Stomach (tissue), 9 donors: ENCODE data around the gene IQSEC1. TPM values are rescaled to one million over a fixed set of nuclear protein-coding genes. Genes with fewer than 3 reads are reported as not detected.

Experiments
- DNase-seq, 2 donors: peaks; one replicate each; pipeline versions ENCODE4 v3.0.0 to v3.0.0-alpha.2; 2013 to 2019
- H3K27ac ChIP-seq, 5 donors: fragments of 200-600 bp in 4 of 5; sonication (generic) in 4 of 5; one replicate each; pipeline ENCODE4 v1.5.1; 2013 to 2019; ENCODE audit warnings: mild to moderate bottlenecking in 1 of 5, moderate library complexity in 1 of 5
- H3K27me3 ChIP-seq, 3 donors: fragments of 200-600 bp; sonication (generic); one replicate each; pipeline ENCODE4 v1.5.1; 2017 to 2019; ENCODE audit warnings: mixed run types in 1 of 3
- H3K36me3 ChIP-seq, 4 donors: fragments of 200-600 bp; sonication (generic); 1 replicate in 3 of 4; 2 replicates in 1 of 4; pipeline ENCODE4 v1.5.1; 2016 to 2019
- H3K4me1 ChIP-seq, 4 donors: fragments of 200-600 bp; sonication (generic); one replicate each; pipeline ENCODE4 v1.5.1; 2016 to 2019
- H3K4me3 ChIP-seq, 4 donors: fragments of 200-600 bp; sonication (generic) in 3 of 4; one replicate each; pipeline ENCODE4 v1.5.1; 2016 to 2019; ENCODE audit warnings: mild to moderate bottlenecking in 1 of 4
- H3K9me3 ChIP-seq, 4 donors: fragments of 200-600 bp; sonication (generic); one replicate each; pipeline ENCODE4 v1.5.1; 2016 to 2019
- CTCF ChIP-seq, 7 experiments: fragments of 450-650 bp in 4 of 7; fragments of 200-600 bp in 3 of 7; sonication (generic) in 3 of 7; IDR thresholded peaks; one replicate each; pipeline ENCODE4 v1.5.1; 2016 to 2019; ENCODE audit warnings: antibody characterized with exemption in 7 of 7, control low read depth in 2 of 7, mild to moderate bottlenecking in 1 of 7
- EP300 ChIP-seq: sonication (generic); formaldehyde crosslinking; IDR thresholded peaks from one replicate; pipeline ENCODE4 v1.6.1; 2017; ENCODE audit warnings: antibody characterized with exemption
- POLR2A ChIP-seq, 4 donors: fragments of 450-650 bp; IDR thresholded peaks; one replicate each; pipeline ENCODE4 v1.6.1; 2016; ENCODE audit warnings: antibody characterized with exemption in 4 of 4, control low read depth in 2 of 4, mild to moderate bottlenecking in 1 of 4, moderate library complexity in 1 of 4
- POLR2AphosphoS5 ChIP-seq, 3 donors: sonication (generic); formaldehyde crosslinking; IDR thresholded peaks; one replicate each; pipeline ENCODE4 v1.6.1; 2016; ENCODE audit warnings: antibody characterized with exemption in 3 of 3
- WGBS, 5 donors: extraction: QIAGEN DNeasy Blood & Tissue Kit in 3 of 5; methylation state at CpG; one replicate each; pipeline versions ENCODE4 v1.1.5 to v1.1.7; 2013 to 2018; 5-methylcytosine and 5-hydroxymethylcytosine counted together
- intact Hi-C: fragments of 100-400 bp; cut with DNase I; formaldehyde crosslinking; loops from one replicate; pipeline ENCODE4 v1.15.1; 2023; ENCODE audit warnings: low total_unique reads
- polyA plus RNA-seq, 3 donors: library from polyadenylated mRNA; stranded (reverse); fragments of 200-250 nt; gene quantifications; one replicate each; pipeline ENCODE4 v1.2.3, GENCODE V29; 2013
- total RNA-seq, 5 donors: library from RNA; depleted of rRNA; stranded (reverse); fragments of >200 nt; gene quantifications; one replicate each; pipeline versions ENCODE4 v1.1.0 to v1.2.3, GENCODE V29; 2014 to 2016
- donor health status: healthy with polysubstance abuse.
- donor health status: Bipolar disorder and iron deficiency.
- donor health status: healthy.

IQSEC1 gene
- total and polyA plus RNA-seq, 8 donors: 6.7 to 46.9 (median 20.8) TPM

- Histone ChIP-seq H3K27me3 (no peaks in the 10 kb centered on the region), H3K4me3 (no peak overlapping the region), H3K36me3 (no peaks in the 10 kb centered on the region), H3K9me3 (no peaks in the 10 kb centered on the region), H3K27ac (no peak overlapping the region), H3K4me1 (peaks cover 0 to 8% (median 0%) of the 10 kb centered on the region in 4 donors)
- WGBS, 5 donors: 95 to 99% (median 95%) methylated on average over 6 of the region's 6 CpGs
- TF ChIP-seq CTCF (IDR thresholded peaks at IDR 0.05) (no peak), POLR2A (IDR thresholded peaks at IDR 0.05) (no peak), EP300 (no peak), POLR2AphosphoS5 (IDR thresholded peaks at IDR 0.05) (no peak)
- intact Hi-C loops: no loop called here
- no peak for DNase-seq
Observed at GRCh38 chr3:13049400-13049799, 23.8 kb downstream of the IQSEC1 start.

- TF ChIP-seq CTCF (IDR thresholded peaks at IDR 0.05) (no peak), POLR2AphosphoS5 (IDR thresholded peaks at IDR 0.05) (no peak), POLR2A (IDR thresholded peaks at IDR 0.05) (no peak), EP300 (no peak)
- 69 to 80% (median 75%) methylated on average over 8 to 11 of the region's 11 CpGs for WGBS, 5 donors
- Histone ChIP-seq H3K27me3 (peaks cover 0 to 13% (median 1%) of the 10 kb centered on the region in 3 donors), H3K9me3 (no peaks in the 10 kb centered on the region), H3K27ac (no peak overlapping the region), H3K4me1 (peaks cover 0 to 8% (median 0%) of the 10 kb centered on the region in 4 donors), H3K36me3 (no peaks in the 10 kb centered on the region), H3K4me3 (no peak overlapping the region)
- DNase-seq: no peak
- intact Hi-C loops: no loop called here
Observed at GRCh38 chr3:13047296-13048165, 25.7 kb downstream of the IQSEC1 start.

- H3K27me3 ChIP-seq: peaks cover 0 to 21% (median 4%) of the 10 kb centered on the region in 3 donors
- intact Hi-C loops: no loop called here
- H3K27ac ChIP-seq: no peak overlapping the region
- H3K36me3 ChIP-seq: no peaks in the 10 kb centered on the region
- no peaks in the 10 kb centered on the region for H3K9me3 ChIP-seq
- 69 to 84% (median 80%) methylated on average over 12 to 15 of the region's 15 CpGs for WGBS, 5 donors
- H3K4me3 ChIP-seq: no peak overlapping the region
- peaks cover 0 to 8% (median 0%) of the 10 kb centered on the region in 4 donors for H3K4me1 ChIP-seq
- TF ChIP-seq POLR2AphosphoS5 (IDR thresholded peaks at IDR 0.05): no peak
- no peak for TF ChIP-seq EP300
- no peak for TF ChIP-seq CTCF (IDR thresholded peaks at IDR 0.05)
- TF ChIP-seq POLR2A (IDR thresholded peaks at IDR 0.05): no peak
- DNase-seq: no peak
Observed at GRCh38 chr3:13046569-13047274, 26.5 kb downstream of the IQSEC1 start.

- 76 to 88% (median 79%) methylated on average over 22 of the region's 22 CpGs for WGBS, 5 donors
- peak in 1 of 2 donors; percentile 68 for DNase-seq
Observed at GRCh38 chr3:13045904-13046568, 27.2 kb downstream of the IQSEC1 start.

More at GRCh38 chr3:13045904-13046568, 27.2 kb downstream of the IQSEC1 start:
- TF ChIP-seq CTCF (IDR thresholded peaks at IDR 0.05) (no peak), POLR2A (IDR thresholded peaks at IDR 0.05) (no peak), EP300 (no peak), POLR2AphosphoS5 (IDR thresholded peaks at IDR 0.05) (no peak)
- Histone ChIP-seq H3K27ac (no peak overlapping the region), H3K4me1 (peaks cover 0 to 8% (median 0%) of the 10 kb centered on the region in 4 donors), H3K4me3 (no peak overlapping the region), H3K27me3 (peaks cover 0 to 26% (median 4%) of the 10 kb centered on the region in 3 donors), H3K9me3 (no peaks in the 10 kb centered on the region), H3K36me3 (no peaks in the 10 kb centered on the region)
- intact Hi-C loops: no loop called here
